HG03575 (cell line): ENCODE data around the gene GPRASP3.

ENCODE experiments used
- ATAC-seq: cut with Tn5 transposase; IDR thresholded peaks from one replicate; pipeline ENCODE4 v1.9.1; 2021; ENCODE audit not compliant: unreplicated experiment, insufficient number of reproducible peaks, low FRiP score; ENCODE audit errors: extremely low read depth

The GPRASP3 gene

GRCh38 chrX:102745513-102745856, 24.9 kb downstream of the GPRASP3 start:
- ATAC-seq, result no peak

- no peak for ATAC-seq
Observed at GRCh38 chrX:102745857-102746584, 25.5 kb downstream of the GPRASP3 start.

- ATAC-seq, result no peak
Observed at GRCh38 chrX:102765217-102765616, 44.7 kb downstream of the GPRASP3 start.

GRCh38 chrX:102765809-102766208, 45.3 kb downstream of the GPRASP3 start:
- no peak for ATAC-seq

GRCh38 chrX:102767287-102767686, 46.7 kb downstream of the GPRASP3 start:
- ATAC-seq, result no peak

GRCh38 chrX:102768987-102769761, 48.6 kb downstream of the GPRASP3 start:
- ATAC-seq, result peak; percentile 72
